ENCODE measurements around the gene IL2RA.

The IL2RA gene

GRCh38 chr10:6034371-6034770, 27.8 kb downstream of the IL2RA start:
- no peak overlapping the region for H3K14ac ChIP-seq (ENCODE audit: low read length)
- no peak overlapping the region for H3K4me3 ChIP-seq (ENCODE audit: low read length in 2 of 2)
- no peak overlapping the region for H2BK5ac ChIP-seq (ENCODE audit: low read length)
- no peak overlapping the region for H3K23ac ChIP-seq (ENCODE audit: low read depth, low read length, poor library complexity)
- H3K27me3 ChIP-seq (ENCODE audit: control insufficient read depth in 3 of 3, insufficient read depth in 3 of 3, low read depth in 1 of 3, low read length in 3 of 3) = peaks cover 0 to 15% (median 0%) of the 10 kb centered on the region in 3 experiments
- no peak overlapping the region for H3K4ac ChIP-seq (ENCODE audit: low read length)
- no peak for DNase-seq (ENCODE audit: low spot score)
- H3K9ac ChIP-seq (ENCODE audit: low read depth, low read length, poor library complexity) = no peak overlapping the region
- H2BK120ac ChIP-seq (ENCODE audit: low read depth, low read length) = no peak overlapping the region
- no peak overlapping the region for H2BK12ac ChIP-seq (ENCODE audit: low read length)
- no peak overlapping the region for H4K8ac ChIP-seq (ENCODE audit: low read depth, low read length)
- H3K4me1 ChIP-seq (ENCODE audit: control insufficient read depth in 2 of 2, insufficient read depth in 1 of 2, low read depth in 1 of 2, low read length in 2 of 2) = peaks cover 3 to 5% of the 10 kb centered on the region in 2 donors
- H3K27ac ChIP-seq (replicated peaks; ENCODE audit: low read length) = no peak overlapping the region
- no peak overlapping the region for H2AFZ ChIP-seq (ENCODE audit: low read length)
- H3K18ac ChIP-seq (ENCODE audit: low read length) = no peak overlapping the region
- no peak overlapping the region for H3K4me2 ChIP-seq (ENCODE audit: insufficient read depth, low read length, poor library complexity, severe bottlenecking)
- H4K91ac ChIP-seq (ENCODE audit: low read depth, low read length, poor library complexity) = no peak overlapping the region
- H3K9me3 ChIP-seq (replicated peaks in 1 of 2; ENCODE audit: control insufficient read depth in 2 of 2, insufficient read depth in 1 of 2, low read depth in 1 of 2, low read length in 2 of 2) = no peaks in the 10 kb centered on the region
- no peaks in the 10 kb centered on the region for H3K79me1 ChIP-seq (ENCODE audit: low read depth, low read length)
- WGBS, 2 donors (ENCODE audit: extremely low coverage in 2 of 2, insufficient read length in 2 of 2, insufficient replicate concordance in 1 of 2) = no CpG with 5 or more reads among the region's 1 CpG
- no peak overlapping the region for H2AK5ac ChIP-seq (ENCODE audit: low read depth, low read length)
- no peaks in the 10 kb centered on the region for H3K36me3 ChIP-seq (replicated peaks in 1 of 2; ENCODE audit: control insufficient read depth in 2 of 2, insufficient read depth in 2 of 2, low read length in 2 of 2)
- no peak overlapping the region for H2BK15ac ChIP-seq (ENCODE audit: low read length)

- Histone ChIP-seq H2AK5ac (ENCODE audit: low read depth, low read length) (no peak overlapping the region), H2BK120ac (ENCODE audit: low read depth, low read length) (no peak overlapping the region), H3K18ac (ENCODE audit: low read length) (no peak overlapping the region), H3K23ac (ENCODE audit: low read depth, low read length, poor library complexity) (no peak overlapping the region), H3K27ac (replicated peaks; ENCODE audit: low read length) (no peak overlapping the region), H3K4me1 (ENCODE audit: control insufficient read depth in 2 of 2, insufficient read depth in 1 of 2, low read depth in 1 of 2, low read length in 2 of 2) (peaks cover 3 to 5% of the 10 kb centered on the region in 2 donors), H3K36me3 (replicated peaks in 1 of 2; ENCODE audit: control insufficient read depth in 2 of 2, insufficient read depth in 2 of 2, low read length in 2 of 2) (no peaks in the 10 kb centered on the region), H2BK15ac (ENCODE audit: low read length) (no peak overlapping the region), H3K4ac (ENCODE audit: low read length) (no peak overlapping the region), H3K4me2 (ENCODE audit: insufficient read depth, low read length, poor library complexity, severe bottlenecking) (no peak overlapping the region), H4K91ac (ENCODE audit: low read depth, low read length, poor library complexity) (no peak overlapping the region), H3K79me1 (ENCODE audit: low read depth, low read length) (no peaks in the 10 kb centered on the region), H3K27me3 (ENCODE audit: control insufficient read depth in 3 of 3, insufficient read depth in 3 of 3, low read depth in 1 of 3, low read length in 3 of 3) (peaks cover 0 to 15% (median 0%) of the 10 kb centered on the region in 3 experiments), H3K9me3 (replicated peaks in 1 of 2; ENCODE audit: control insufficient read depth in 2 of 2, insufficient read depth in 1 of 2, low read depth in 1 of 2, low read length in 2 of 2) (no peaks in the 10 kb centered on the region), H2AFZ (ENCODE audit: low read length) (no peak overlapping the region), H4K8ac (ENCODE audit: low read depth, low read length) (no peak overlapping the region), H3K14ac (ENCODE audit: low read length) (no peak overlapping the region), H3K9ac (ENCODE audit: low read depth, low read length, poor library complexity) (no peak overlapping the region), H3K4me3 (ENCODE audit: low read length in 2 of 2) (no peak overlapping the region), H2BK12ac (ENCODE audit: low read length) (no peak overlapping the region), H2BK5ac (ENCODE audit: low read length) (no peak overlapping the region)
- DNase-seq (ENCODE audit: low spot score) = no peak
- no CpG with 5 or more reads among the region's 3 CpGs for WGBS, 2 donors (ENCODE audit: extremely low coverage in 2 of 2, insufficient read length in 2 of 2, insufficient replicate concordance in 1 of 2)
Observed at GRCh38 chr10:6033954-6034353, 28.2 kb downstream of the IL2RA start.

- no peak overlapping the region for H3K4me2 ChIP-seq (ENCODE audit: insufficient read depth, low read length, poor library complexity, severe bottlenecking)
- no peak overlapping the region for H3K27ac ChIP-seq (replicated peaks; ENCODE audit: low read length)
- no peak overlapping the region for H3K4ac ChIP-seq (ENCODE audit: low read length)
- no peak overlapping the region for H3K14ac ChIP-seq (ENCODE audit: low read length)
- no peak overlapping the region for H2BK12ac ChIP-seq (ENCODE audit: low read length)
- H3K4me1 ChIP-seq (ENCODE audit: control insufficient read depth in 2 of 2, insufficient read depth in 1 of 2, low read depth in 1 of 2, low read length in 2 of 2) = peaks cover 1 to 3% of the 10 kb centered on the region in 2 donors
- H2BK15ac ChIP-seq (ENCODE audit: low read length) = no peak overlapping the region
- DNase-seq (ENCODE audit: low spot score) = no peak
- no peak overlapping the region for H2BK5ac ChIP-seq (ENCODE audit: low read length)
- no peaks in the 10 kb centered on the region for H3K79me1 ChIP-seq (ENCODE audit: low read depth, low read length)
- H4K91ac ChIP-seq (ENCODE audit: low read depth, low read length, poor library complexity) = no peak overlapping the region
- H2AFZ ChIP-seq (ENCODE audit: low read length) = no peak overlapping the region
- H2AK5ac ChIP-seq (ENCODE audit: low read depth, low read length) = no peak overlapping the region
- H3K9me3 ChIP-seq (replicated peaks in 1 of 2; ENCODE audit: control insufficient read depth in 2 of 2, insufficient read depth in 1 of 2, low read depth in 1 of 2, low read length in 2 of 2) = no peaks in the 10 kb centered on the region
- H3K27me3 ChIP-seq (ENCODE audit: control insufficient read depth in 3 of 3, insufficient read depth in 3 of 3, low read depth in 1 of 3, low read length in 3 of 3) = peaks cover 0 to 3% (median 0%) of the 10 kb centered on the region in 3 experiments
- H2BK120ac ChIP-seq (ENCODE audit: low read depth, low read length) = no peak overlapping the region
- no peak overlapping the region for H3K4me3 ChIP-seq (ENCODE audit: low read length in 2 of 2)
- no peak overlapping the region for H3K9ac ChIP-seq (ENCODE audit: low read depth, low read length, poor library complexity)
- no peak overlapping the region for H4K8ac ChIP-seq (ENCODE audit: low read depth, low read length)
- no peak overlapping the region for H3K23ac ChIP-seq (ENCODE audit: low read depth, low read length, poor library complexity)
- no peak overlapping the region for H3K18ac ChIP-seq (ENCODE audit: low read length)
- no peaks in the 10 kb centered on the region for H3K36me3 ChIP-seq (replicated peaks in 1 of 2; ENCODE audit: control insufficient read depth in 2 of 2, insufficient read depth in 2 of 2, low read length in 2 of 2)
Observed at GRCh38 chr10:6030940-6031339, 31.2 kb downstream of the IL2RA start.

GRCh38 chr10:6030217-6030616, 31.9 kb downstream of the IL2RA start:
- Histone ChIP-seq H3K23ac (ENCODE audit: low read depth, low read length, poor library complexity) (no peak overlapping the region), H3K36me3 (replicated peaks in 1 of 2; ENCODE audit: control insufficient read depth in 2 of 2, insufficient read depth in 2 of 2, low read length in 2 of 2) (no peaks in the 10 kb centered on the region), H3K14ac (ENCODE audit: low read length) (no peak overlapping the region), H3K9me3 (replicated peaks in 1 of 2; ENCODE audit: control insufficient read depth in 2 of 2, insufficient read depth in 1 of 2, low read depth in 1 of 2, low read length in 2 of 2) (no peaks in the 10 kb centered on the region), H3K4me1 (ENCODE audit: control insufficient read depth in 2 of 2, insufficient read depth in 1 of 2, low read depth in 1 of 2, low read length in 2 of 2) (peaks cover 0 to 3% of the 10 kb centered on the region in 2 donors), H3K18ac (ENCODE audit: low read length) (no peak overlapping the region), H2BK120ac (ENCODE audit: low read depth, low read length) (no peak overlapping the region), H2BK15ac (ENCODE audit: low read length) (no peak overlapping the region), H2AFZ (ENCODE audit: low read length) (no peak overlapping the region), H3K4ac (ENCODE audit: low read length) (no peak overlapping the region), H4K8ac (ENCODE audit: low read depth, low read length) (no peak overlapping the region), H3K4me2 (ENCODE audit: insufficient read depth, low read length, poor library complexity, severe bottlenecking) (no peak overlapping the region), H3K27ac (replicated peaks; ENCODE audit: low read length) (no peak overlapping the region), H3K9ac (ENCODE audit: low read depth, low read length, poor library complexity) (no peak overlapping the region), H2BK12ac (ENCODE audit: low read length) (no peak overlapping the region), H3K27me3 (ENCODE audit: control insufficient read depth in 3 of 3, insufficient read depth in 3 of 3, low read depth in 1 of 3, low read length in 3 of 3) (no peaks in the 10 kb centered on the region), H3K79me1 (ENCODE audit: low read depth, low read length) (no peaks in the 10 kb centered on the region), H2BK5ac (ENCODE audit: low read length) (no peak overlapping the region), H4K91ac (ENCODE audit: low read depth, low read length, poor library complexity) (no peak overlapping the region), H3K4me3 (ENCODE audit: low read length in 2 of 2) (no peak overlapping the region), H2AK5ac (ENCODE audit: low read depth, low read length) (no peak overlapping the region)
- no CpG with 5 or more reads among the region's 7 CpGs for WGBS, 2 donors (ENCODE audit: extremely low coverage in 2 of 2, insufficient read length in 2 of 2, insufficient replicate concordance in 1 of 2)
- no peak for DNase-seq (ENCODE audit: low spot score)
